ENCODE measurements around the gene TBC1D14. TPM values are rescaled to one million over a fixed set of nuclear protein-coding genes. Genes with fewer than 3 reads are reported as not detected.
A peak's percentile ranks its signal among the peaks of the same experiment; 100 is the strongest.

The TBC1D14 gene
- total RNA-seq, 1 experiment from 2014 or later: 36.3 TPM

DNA sequence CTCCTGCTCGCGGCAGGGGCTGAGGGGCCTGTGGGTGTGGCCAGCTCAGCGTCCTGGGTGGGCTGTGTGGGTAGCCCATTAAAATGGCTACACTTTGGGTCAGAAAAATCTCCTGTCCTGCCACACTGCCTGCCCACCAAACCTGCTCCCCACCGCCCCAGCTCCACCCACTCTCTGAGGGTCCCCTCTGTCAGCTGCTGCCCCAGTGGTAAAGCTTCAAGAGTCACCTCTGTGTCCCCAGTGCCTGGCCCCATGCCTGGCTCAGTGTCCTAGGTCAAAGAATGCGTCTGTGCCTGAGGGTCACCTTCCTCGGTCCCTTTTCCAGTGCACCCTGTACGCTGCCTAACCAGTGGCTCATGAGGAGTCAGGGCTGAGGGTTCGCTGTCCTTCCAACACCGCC lies 108.7 kb downstream of the TBC1D14 start:
- in situ Hi-C loops (cut with HindIII; ENCODE audit: low pct_unique_long_range_greater_than_20kb, low sequenced_read_pairs): no loop called here
- Histone ChIP-seq H3K4me3 (ENCODE audit: low read depth in 2 of 2, low read length in 2 of 2) (no peak overlapping the region), H3K36me3 (ENCODE audit: control insufficient read depth, insufficient read depth, low read length) (peaks cover 3% of the 10 kb centered on the region; the same call in 1 of the 2 replicates), H3K27me3 (ENCODE audit: control insufficient read depth, insufficient read depth, low read length) (no peaks in the 10 kb centered on the region), H3K4me1 (ENCODE audit: control insufficient read depth, insufficient read depth, low read length) (peaks cover 34% of the 10 kb centered on the region), H3K27ac (ENCODE audit: low read length) (no peak overlapping the region), H3K9me3 (ENCODE audit: control insufficient read depth, insufficient read depth, low read depth, low read length) (no peaks in the 10 kb centered on the region)
- POLR2A ChIA-PET: no interaction called here
- DNase-seq (ENCODE audit: low read depth, low spot score): no peak
- no TSS peak for BruUV-seq (replicated peaks)
- CTCF ChIA-PET: no interaction called here
- ATAC-seq: no peak
- intact Hi-C loops (cut with micrococcal nuclease; ENCODE audit: unreplicated experiment): no loop called here
- no peak for TF ChIP-seq TCF7L2 (IDR thresholded peaks at IDR 0.05; ENCODE audit: low read depth, low read length)
- TF ChIP-seq, protein P1, sequence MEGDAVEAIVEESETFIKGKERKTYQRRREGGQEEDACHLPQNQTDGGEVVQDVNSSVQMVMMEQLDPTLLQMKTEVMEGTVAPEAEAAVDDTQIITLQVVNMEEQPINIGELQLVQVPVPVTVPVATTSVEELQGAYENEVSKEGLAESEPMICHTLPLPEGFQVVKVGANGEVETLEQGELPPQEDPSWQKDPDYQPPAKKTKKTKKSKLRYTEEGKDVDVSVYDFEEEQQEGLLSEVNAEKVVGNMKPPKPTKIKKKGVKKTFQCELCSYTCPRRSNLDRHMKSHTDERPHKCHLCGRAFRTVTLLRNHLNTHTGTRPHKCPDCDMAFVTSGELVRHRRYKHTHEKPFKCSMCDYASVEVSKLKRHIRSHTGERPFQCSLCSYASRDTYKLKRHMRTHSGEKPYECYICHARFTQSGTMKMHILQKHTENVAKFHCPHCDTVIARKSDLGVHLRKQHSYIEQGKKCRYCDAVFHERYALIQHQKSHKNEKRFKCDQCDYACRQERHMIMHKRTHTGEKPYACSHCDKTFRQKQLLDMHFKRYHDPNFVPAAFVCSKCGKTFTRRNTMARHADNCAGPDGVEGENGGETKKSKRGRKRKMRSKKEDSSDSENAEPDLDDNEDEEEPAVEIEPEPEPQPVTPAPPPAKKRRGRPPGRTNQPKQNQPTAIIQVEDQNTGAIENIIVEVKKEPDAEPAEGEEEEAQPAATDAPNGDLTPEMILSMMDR (IDR thresholded peaks at IDR 0.05): no peak
- TF ChIP-seq POLR2AphosphoS5 (IDR thresholded peaks at IDR 0.05; ENCODE audit: low read depth, low read length): no peak
- TF ChIP-seq, protein P2, sequence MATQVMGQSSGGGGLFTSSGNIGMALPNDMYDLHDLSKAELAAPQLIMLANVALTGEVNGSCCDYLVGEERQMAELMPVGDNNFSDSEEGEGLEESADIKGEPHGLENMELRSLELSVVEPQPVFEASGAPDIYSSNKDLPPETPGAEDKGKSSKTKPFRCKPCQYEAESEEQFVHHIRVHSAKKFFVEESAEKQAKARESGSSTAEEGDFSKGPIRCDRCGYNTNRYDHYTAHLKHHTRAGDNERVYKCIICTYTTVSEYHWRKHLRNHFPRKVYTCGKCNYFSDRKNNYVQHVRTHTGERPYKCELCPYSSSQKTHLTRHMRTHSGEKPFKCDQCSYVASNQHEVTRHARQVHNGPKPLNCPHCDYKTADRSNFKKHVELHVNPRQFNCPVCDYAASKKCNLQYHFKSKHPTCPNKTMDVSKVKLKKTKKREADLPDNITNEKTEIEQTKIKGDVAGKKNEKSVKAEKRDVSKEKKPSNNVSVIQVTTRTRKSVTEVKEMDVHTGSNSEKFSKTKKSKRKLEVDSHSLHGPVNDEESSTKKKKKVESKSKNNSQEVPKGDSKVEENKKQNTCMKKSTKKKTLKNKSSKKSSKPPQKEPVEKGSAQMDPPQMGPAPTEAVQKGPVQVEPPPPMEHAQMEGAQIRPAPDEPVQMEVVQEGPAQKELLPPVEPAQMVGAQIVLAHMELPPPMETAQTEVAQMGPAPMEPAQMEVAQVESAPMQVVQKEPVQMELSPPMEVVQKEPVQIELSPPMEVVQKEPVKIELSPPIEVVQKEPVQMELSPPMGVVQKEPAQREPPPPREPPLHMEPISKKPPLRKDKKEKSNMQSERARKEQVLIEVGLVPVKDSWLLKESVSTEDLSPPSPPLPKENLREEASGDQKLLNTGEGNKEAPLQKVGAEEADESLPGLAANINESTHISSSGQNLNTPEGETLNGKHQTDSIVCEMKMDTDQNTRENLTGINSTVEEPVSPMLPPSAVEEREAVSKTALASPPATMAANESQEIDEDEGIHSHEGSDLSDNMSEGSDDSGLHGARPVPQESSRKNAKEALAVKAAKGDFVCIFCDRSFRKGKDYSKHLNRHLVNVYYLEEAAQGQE (IDR thresholded peaks at IDR 0.05; ENCODE audit: insufficient read depth in 1 of 2, low read depth in 2 of 2, low read length in 1 of 2): no peak
- TF ChIP-seq SIN3A (IDR thresholded peaks at IDR 0.05; ENCODE audit: borderline replicate concordance, insufficient read depth, low read depth, low read length): no peak

DNA sequence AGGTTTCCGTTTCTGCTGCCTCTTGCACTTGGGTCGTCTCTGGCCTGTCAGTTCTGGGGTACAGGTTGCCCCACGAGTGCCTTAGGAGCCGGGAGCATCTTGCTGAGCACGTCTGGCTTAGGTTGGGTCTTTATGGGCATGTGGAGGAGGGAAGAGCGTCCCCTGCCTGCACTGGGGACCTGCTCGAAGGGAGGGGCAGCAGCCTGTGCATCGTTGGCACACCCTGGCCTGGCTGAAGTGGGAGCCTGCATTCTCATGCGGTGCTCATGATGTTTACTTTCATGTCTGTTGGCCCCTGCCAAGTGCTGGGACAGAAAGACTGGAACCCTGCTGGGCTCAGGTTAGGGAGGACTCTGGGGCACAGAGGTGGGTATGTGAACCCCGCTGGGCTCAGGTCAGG lies 109.7 kb downstream of the TBC1D14 start:
- H3K36me3 ChIP-seq (ENCODE audit: control insufficient read depth, insufficient read depth, low read length): peaks cover 2% of the 10 kb centered on the region; the same call in 1 of the 2 replicates
- CTCF ChIA-PET: no interaction called here
- intact Hi-C loops (cut with micrococcal nuclease; ENCODE audit: unreplicated experiment) (no loop called here), in situ Hi-C loops (cut with HindIII; ENCODE audit: low pct_unique_long_range_greater_than_20kb, low sequenced_read_pairs) (no loop called here)
- H3K27me3 ChIP-seq (ENCODE audit: control insufficient read depth, insufficient read depth, low read length): no peaks in the 10 kb centered on the region
- no peak overlapping the region for H3K4me3 ChIP-seq (ENCODE audit: low read depth in 2 of 2, low read length in 2 of 2)
- DNase-seq (ENCODE audit: low read depth, low spot score) (no peak), ATAC-seq (no peak)
- no TSS peak for BruUV-seq (replicated peaks)
- no peak for TF ChIP-seq SIN3A (IDR thresholded peaks at IDR 0.05; ENCODE audit: borderline replicate concordance, insufficient read depth, low read depth, low read length)
- TF ChIP-seq, protein P2 (IDR thresholded peaks at IDR 0.05; ENCODE audit: insufficient read depth in 1 of 2, low read depth in 2 of 2, low read length in 1 of 2): no peak
- TF ChIP-seq, protein P1 (IDR thresholded peaks at IDR 0.05): no peak
- no peak for TF ChIP-seq POLR2AphosphoS5 (IDR thresholded peaks at IDR 0.05; ENCODE audit: low read depth, low read length)
- TF ChIP-seq TCF7L2 (IDR thresholded peaks at IDR 0.05; ENCODE audit: low read depth, low read length): no peak
- H3K4me1 ChIP-seq (ENCODE audit: control insufficient read depth, insufficient read depth, low read length): peaks cover 38% of the 10 kb centered on the region
- 0 out of 2 replicates have a peak overlapping the region, but pooled peaks have one; percentile 81 for H3K27ac ChIP-seq (ENCODE audit: low read length)
- H3K9me3 ChIP-seq (ENCODE audit: control insufficient read depth, insufficient read depth, low read depth, low read length): no peaks in the 10 kb centered on the region
- POLR2A ChIA-PET: interaction anchor here (0.6 kb wide), 1 partner anchor 43 kb away, joined by 4 read pairs; no protein-coding TSS in a partner anchor
